ENCODE results near the gene GYS2.

GYS2 gene

DNA sequence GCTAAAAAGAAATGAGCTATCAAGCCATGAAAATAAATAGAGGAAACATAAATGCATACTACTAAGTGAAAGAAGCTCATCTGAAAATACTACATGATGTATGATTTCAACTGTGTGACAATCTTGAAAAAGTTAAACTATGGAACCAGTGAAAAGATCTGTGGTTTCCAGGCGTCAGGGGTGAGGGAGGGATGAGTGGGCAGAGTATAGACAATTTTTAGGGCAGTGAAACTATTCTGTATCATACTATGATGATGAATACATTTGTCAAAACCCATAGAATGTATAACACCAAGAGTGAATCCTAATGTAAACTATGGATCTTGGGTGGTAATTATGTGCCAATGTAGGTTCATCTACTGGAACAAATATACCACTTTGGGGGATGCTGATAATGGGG lies 57.2 kb downstream of the GYS2 start:
- no peak for TF ChIP-seq GATA2 (IDR thresholded peaks at IDR 0.05; ENCODE audit: low read depth, low read length)
- no peak for TF ChIP-seq GATA3 (IDR thresholded peaks at IDR 0.05; ENCODE audit: low read depth, low read length)

DNA sequence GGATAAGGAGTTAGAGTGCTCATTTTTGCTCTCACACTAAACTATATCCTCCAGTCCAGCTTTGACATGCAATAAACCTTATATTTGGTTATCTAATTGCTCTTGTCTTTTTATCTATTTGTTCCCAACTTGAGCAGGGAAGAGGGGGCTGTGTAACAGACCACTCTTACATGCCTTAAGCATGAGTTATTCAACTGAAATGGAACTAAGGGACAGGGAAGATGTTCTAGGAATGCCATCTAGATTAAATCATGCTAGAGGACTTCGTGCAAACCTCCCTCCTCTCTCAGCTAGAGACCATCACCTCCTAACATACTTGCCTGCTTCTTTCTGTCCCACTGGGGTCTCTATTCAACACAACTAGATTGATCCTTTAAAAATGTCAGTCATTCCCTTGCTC lies 57.9 kb downstream of the GYS2 start:
- no peak for TF ChIP-seq GATA2 (IDR thresholded peaks at IDR 0.05; ENCODE audit: low read depth, low read length)

DNA sequence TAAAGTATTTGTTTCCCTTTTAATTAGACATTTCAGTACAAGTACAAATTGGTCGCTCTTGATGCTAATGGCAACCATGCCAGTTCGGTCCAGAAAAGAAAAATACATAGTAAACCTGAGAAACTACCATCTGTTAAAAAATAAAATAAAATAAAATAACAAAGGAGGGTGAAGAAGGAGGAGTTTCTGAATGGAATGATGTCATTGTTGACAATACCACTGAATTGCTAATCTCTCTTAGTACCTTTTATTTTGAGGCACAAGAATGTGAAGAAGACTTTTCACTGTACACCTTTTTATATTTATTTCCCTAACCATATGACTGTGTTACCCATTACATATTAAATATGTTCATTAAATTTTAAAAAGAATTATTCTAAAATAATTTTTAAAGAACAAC lies 59.1 kb downstream of the GYS2 start:
- TF ChIP-seq GATA3 (IDR thresholded peaks at IDR 0.05; ENCODE audit: low read depth, low read length) (no peak), GATA2 (IDR thresholded peaks at IDR 0.05; ENCODE audit: low read depth, low read length) (no peak)

DNA sequence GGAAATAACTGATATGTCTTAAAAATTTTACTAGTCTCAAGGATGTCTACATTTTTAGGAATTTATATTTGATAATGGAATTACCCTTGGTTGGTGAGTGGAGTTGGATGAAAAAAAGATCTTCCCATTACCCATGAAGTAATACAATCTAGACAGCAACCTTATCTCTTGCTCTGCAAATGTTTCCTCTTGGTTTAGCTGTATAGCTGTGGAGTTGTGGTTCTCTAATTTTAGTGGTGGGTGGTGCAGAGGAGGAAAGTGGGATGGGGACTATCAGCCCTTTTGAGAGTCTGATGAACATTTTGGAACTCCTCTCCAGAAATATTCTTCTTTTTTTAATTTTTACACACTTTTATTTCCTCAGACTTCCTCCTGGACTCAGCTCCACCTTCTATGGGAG lies 61.5 kb downstream of the GYS2 start:
- TF ChIP-seq GATA3 (IDR thresholded peaks at IDR 0.05; ENCODE audit: low read depth, low read length) (no peak), GATA2 (IDR thresholded peaks at IDR 0.05; ENCODE audit: low read depth, low read length) (no peak)

DNA sequence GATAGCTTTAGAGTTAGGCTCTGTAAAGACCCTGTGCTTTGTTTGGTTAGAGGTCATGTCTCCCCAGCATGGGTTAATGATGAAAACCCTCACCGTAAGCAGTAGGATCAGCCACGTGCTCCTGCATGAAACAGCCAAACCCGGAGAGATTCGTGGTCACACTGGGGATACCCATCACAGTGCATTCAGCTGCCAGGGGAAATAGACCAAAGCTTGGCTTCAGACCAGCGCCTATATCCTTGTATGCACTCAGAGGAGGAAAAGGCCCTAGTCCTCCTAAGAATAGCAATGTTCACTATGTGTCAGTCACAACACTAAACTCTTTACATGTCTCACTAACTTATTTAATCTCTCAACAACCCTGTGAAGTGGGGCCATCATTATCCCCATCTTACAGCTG lies 62.2 kb downstream of the GYS2 start:
- TF ChIP-seq GATA2 (IDR thresholded peaks at IDR 0.05; ENCODE audit: low read depth, low read length) = no peak
- TF ChIP-seq GATA3 (IDR thresholded peaks at IDR 0.05; ENCODE audit: low read depth, low read length) = no peak

DNA sequence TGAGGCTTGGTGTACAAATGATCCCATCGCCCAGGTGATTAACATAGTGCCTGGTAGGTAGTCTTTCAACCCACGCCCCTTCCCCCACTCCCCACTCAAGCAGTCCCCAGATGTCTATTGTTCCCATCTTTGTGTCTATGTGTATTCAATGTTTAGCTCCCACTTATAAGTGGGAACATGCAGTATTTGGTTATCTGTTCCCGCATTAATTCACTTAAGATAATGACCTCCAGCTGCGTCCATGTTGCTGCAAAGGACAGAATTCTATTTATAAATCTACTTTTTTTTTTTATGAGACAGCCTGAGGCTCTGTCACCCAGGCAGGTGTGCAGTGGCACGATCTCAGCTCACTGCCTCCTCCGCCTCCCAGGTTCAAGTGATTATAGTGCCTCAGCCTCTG lies 62.9 kb downstream of the GYS2 start:
- TF ChIP-seq GATA3 (IDR thresholded peaks at IDR 0.05; ENCODE audit: low read depth, low read length) (no peak), GATA2 (IDR thresholded peaks at IDR 0.05; ENCODE audit: low read depth, low read length) (peak; percentile 30; the same call in 1 of the 2 replicates)

DNA sequence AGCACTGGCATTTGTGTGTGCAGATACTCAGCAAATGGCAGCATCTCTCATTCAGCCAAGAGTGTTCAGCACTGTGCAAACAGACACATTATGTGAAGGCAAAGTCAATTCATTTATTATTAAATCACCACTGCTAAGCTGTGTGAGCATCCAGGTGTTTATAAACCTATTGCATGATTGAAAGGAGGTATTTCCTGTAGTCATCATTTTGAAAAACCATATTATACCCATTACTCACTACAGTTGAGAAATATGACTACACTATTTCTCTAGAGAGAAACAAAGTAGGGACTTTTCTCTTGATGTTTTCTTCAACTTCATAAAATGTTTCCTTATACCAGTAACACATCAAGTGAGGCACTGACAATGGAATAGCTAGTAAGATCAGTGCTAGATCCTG lies 64.8 kb downstream of the GYS2 start:
- TF ChIP-seq GATA3 (IDR thresholded peaks at IDR 0.05; ENCODE audit: low read depth, low read length) = no peak

DNA sequence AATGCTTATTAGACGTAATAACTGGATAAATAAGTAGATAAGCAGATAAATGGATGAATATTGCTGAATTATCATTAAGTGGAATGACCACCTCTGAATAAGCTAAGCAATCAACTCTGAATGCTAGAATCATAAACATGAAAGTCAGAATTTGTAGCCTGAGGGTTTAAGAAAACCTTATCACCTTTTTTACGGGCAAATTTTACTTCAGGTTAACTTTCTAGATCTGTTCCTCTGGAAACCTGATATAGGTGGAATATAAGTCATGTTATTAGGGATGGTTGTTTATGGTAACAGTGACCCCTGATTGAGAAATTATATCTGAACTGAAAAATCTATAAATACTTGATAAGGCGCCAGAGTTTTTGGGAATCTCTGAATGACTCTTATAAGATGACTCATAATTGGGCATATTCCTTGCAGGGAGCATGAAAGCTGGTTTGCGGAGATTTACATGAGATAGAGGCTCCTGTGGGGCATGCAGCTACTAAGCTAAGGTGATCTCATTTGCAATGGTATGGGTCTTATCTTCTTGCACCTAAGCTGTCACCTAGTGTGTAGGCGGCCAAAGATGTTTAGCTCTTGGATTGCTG lies 66.5 kb downstream of the GYS2 start:
- TF ChIP-seq GATA2 (IDR thresholded peaks at IDR 0.05; ENCODE audit: low read depth, low read length) = no peak
- no peak for TF ChIP-seq GATA3 (IDR thresholded peaks at IDR 0.05; ENCODE audit: low read depth, low read length)

DNA sequence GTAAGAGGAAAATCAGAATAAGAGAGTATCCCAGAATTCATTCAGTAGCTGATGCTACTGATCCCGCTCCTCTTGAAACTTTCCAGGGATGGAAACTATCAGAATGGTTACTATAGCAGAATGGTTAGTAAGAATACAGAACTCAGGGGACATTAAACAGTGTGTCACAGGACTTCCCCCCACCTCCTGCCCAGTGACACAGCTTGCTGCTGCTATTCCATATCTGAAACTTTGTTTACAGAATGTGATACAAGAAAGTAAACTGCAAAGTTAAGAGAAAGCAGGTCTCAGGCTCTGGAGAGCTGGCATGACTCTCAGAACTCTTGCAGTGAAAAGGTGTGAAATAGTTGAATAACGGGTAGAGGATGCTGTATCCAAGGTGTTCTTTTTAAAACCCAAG lies 75.2 kb downstream of the GYS2 start:
- TF ChIP-seq GATA3 (IDR thresholded peaks at IDR 0.05; ENCODE audit: low read depth, low read length) = no peak
- TF ChIP-seq GATA2 (IDR thresholded peaks at IDR 0.05; ENCODE audit: low read depth, low read length) = no peak

DNA sequence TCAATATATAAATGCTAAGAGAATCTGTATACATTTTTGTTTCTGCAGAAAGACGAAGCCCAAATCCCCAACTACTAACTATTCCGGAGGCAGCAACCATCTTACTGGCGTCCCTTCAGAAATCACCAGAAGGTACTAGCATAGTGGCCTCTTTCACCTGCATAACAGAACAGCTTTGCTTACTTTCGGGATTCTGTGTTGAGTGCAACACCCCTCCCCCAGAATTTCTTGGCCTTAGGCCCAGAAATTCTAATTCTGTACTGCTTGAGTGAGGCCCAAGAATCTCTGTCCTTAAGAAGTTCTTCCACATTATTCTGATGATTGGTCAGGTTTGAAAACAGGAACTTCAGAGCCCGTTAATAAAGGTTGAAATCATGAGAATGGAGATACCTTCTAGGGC lies 75.7 kb downstream of the GYS2 start:
- no peak for TF ChIP-seq GATA2 (IDR thresholded peaks at IDR 0.05; ENCODE audit: low read depth, low read length)
- TF ChIP-seq GATA3 (IDR thresholded peaks at IDR 0.05; ENCODE audit: low read depth, low read length) = no peak

DNA sequence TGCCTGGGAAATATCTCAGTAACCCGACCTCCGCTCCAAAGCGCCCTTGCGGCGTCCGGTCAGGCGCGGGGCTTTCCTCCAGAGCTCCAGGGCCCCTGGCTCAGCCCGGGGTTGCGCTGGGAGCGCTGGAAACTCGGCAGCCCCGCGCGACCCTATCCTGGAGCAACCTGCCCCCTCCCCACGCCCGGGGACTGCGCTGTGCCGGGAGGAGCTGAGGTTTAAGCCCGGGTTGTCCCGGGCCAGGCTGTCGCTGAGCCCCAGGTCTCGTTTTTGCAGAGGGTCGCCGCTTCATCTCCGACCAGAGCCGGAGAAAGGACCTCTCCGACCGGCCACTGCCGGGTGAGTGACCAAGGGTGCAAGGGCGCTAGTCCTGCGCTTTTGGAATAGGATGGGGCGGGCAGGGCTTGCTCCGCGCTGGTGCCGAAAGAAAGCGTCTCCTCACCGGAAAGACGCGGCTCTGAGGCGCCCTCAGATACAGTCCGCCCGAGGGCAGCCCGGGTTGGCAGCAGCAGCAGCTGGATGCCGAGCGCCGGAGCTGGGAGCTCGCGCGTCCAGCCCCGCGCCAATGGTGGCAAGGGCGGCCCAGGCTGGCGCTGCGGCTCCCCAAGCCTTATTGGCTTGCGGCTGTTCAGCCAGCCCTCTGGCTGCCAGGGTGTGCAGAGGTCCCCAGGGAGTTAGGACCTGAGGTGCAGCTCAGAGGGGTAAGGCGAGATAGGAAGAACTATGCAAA lies 77.0 kb downstream of the GYS2 start:
- TF ChIP-seq GATA3 (IDR thresholded peaks at IDR 0.05; ENCODE audit: low read depth, low read length) = no peak
- no peak for TF ChIP-seq GATA2 (IDR thresholded peaks at IDR 0.05; ENCODE audit: low read depth, low read length)

DNA sequence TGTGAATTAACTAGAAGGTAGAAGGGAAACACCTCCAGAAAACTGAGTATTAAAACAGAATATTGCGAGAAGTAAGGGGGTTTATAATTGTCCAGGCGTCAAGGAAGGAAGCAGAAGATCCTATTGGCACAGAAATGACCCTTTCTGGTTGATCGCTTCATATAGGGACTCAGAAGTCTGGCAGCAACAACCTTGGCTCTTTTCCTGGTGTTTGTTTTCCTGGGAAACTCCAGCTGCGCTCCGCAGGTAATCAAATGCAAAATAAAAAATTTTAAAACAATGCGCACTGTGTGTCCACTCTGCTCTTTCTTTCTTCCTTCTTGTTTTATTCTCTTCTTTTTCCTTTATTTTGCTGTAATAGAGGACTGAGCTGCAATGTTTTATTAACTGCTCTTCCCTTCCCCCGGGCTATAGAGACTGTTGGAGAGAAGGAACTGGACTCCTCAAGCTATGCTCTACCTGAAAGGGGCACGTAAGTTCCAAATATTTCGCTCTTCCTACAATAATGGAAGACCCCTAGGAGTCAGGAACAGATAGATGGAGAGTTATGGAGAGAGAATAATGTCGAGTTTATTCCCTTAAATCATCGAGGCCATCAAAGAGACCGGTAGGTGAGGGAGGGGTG lies 77.8 kb downstream of the GYS2 start:
- no peak for TF ChIP-seq GATA3 (IDR thresholded peaks at IDR 0.05; ENCODE audit: low read depth, low read length)
- TF ChIP-seq GATA2 (IDR thresholded peaks at IDR 0.05; ENCODE audit: low read depth, low read length) = no peak

DNA sequence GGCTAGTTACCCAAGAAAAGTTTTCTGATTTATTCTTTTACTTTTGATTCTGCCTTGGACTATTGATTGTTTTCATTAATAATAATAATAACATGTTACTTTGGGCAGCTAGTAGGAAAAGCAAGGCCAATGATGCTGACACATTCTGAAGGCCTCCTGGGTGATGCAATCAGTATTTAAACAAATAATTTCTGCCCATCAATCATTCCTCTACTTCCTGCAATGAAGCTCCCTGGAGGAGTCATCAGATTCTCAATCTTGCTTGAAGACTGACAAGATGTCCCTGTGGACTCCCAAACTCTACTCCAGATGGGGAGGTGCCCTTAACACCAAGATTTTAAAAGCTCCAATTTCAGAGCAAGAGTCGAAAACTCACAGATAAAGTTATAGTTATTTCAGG lies 78.6 kb downstream of the GYS2 start, which contains the start of gene SPX:
SPX (plus strand) TSS at position 244 of the 400 bp plus-strand sequence. CDS start 177 bp downstream, outside the sequence.
- TF ChIP-seq GATA3 (IDR thresholded peaks at IDR 0.05; ENCODE audit: low read depth, low read length) (no peak), GATA2 (IDR thresholded peaks at IDR 0.05; ENCODE audit: low read depth, low read length) (no peak)

DNA sequence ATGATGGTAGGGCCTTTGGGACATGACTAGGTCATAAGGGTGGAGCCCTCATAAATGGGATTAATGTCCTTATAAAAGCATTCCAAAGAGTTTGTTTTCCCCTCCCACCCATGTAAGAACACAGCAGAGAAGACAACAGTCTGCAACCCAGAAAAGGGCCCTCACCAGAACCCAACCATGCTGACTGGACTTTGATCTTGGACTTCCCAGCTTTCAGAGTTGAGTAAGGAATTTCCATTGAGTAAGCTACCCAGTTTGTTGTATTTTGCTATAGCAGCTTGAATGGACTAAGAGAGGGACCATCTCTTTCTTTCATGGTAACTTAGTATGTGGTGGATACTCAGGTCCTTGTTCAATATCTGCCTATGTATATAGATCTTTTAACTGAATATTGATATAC lies 81.5 kb downstream of the GYS2 start:
- no peak for TF ChIP-seq GATA2 (IDR thresholded peaks at IDR 0.05; ENCODE audit: low read depth, low read length)

DNA sequence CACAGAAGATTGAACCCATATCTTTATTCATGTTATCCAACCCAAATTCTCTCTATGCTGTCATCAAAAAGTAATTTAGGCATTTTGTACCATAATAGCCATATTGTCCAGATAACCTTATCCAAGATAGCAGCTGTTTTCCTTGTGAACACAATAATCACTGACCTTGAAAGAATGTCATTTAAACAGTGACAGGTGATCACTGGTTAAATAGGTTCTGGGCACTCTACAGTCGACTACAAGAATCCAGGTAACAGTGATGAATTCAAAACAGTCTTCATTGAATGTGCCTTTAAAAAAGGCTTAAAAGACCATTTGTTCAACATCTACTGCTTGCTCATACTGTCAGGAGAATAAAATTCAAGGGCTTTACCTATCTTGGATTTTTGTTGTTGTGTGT lies 83.1 kb downstream of the GYS2 start:
- no peak for TF ChIP-seq GATA2 (IDR thresholded peaks at IDR 0.05; ENCODE audit: low read depth, low read length)
- no peak for TF ChIP-seq GATA3 (IDR thresholded peaks at IDR 0.05; ENCODE audit: low read depth, low read length)
